ENCODE data around the gene ZNF722. TPM values are rescaled to one million over a fixed set of nuclear protein-coding genes. Genes with fewer than 3 reads are reported as not detected.

The ZNF722 gene
- total RNA-seq, 1 donor, result not detected

- H3K4me3 ChIP-seq (ENCODE audit: low read depth, low read length), result no peak overlapping the region
- DNase-seq (ENCODE audit: low read depth), result no peak
- TF ChIP-seq CTCF (IDR thresholded peaks at IDR 0.05; ENCODE audit: insufficient read depth, low read depth, low read length), result no peak
Measured at GRCh38 chr7:64046041-64046389, 47.4 kb downstream of the ZNF722 start.

Small RNA genes within 50 kb of the gene (small RNA-seq; reads per million reads assigned to genes)
- gene AC092634.1 (not detected), gene AC092634.7 (not detected), gene VN1R36P (not detected)

Other genes starting within 250 kb of the ZNF722 start
- not detected in 2 replicates for gene ZNF727, start 46.6 kb downstream of the ZNF722 start, total RNA-seq
- gene ZNF735, start 208.4 kb downstream of the ZNF722 start, total RNA-seq, result not detected in 2 replicates
- not detected in 2 replicates for gene ZNF679, start 229.6 kb downstream of the ZNF722 start, total RNA-seq